ENCODE data around the gene HMG20A.

HMG20A gene

DNA sequence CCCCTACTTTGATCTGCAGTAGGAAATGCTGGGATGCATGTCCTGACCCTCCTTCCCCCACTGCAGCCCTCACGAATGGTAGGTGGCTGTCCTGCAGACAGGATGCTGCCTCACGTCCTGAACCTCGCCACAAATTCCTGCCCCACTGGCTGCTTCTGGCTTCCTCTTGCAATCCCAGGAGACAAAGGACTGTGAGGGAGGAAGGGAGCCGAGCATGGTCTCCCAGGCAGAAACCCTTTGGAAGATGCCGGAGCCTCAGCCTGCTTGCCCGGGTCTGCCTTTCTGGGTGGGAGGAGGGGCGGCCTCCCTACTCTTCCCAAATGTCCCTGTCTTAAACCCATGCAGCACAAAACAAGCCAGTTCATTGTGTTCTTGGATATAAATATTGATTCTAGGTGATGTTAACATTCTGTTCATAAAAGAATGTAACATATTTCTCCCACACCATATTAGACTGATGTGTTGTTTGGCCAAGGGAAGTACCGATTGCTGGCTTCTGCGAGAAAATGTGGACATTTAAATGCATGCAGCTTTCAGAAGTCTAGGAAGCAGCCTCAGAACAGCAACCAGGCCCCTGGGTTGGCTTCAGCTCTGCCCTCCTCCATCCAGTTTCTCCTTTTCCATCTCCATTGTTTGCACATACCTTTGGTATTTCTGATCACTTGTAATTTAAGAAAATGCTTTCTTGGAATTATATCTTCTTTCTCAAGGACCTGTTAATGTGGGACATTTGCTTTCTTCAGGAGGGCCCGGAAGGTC, 75.3 kb downstream of the HMG20A start:
- H3K27ac ChIP-seq (ENCODE audit: poor library complexity, severe bottlenecking) = no peak overlapping the region

DNA sequence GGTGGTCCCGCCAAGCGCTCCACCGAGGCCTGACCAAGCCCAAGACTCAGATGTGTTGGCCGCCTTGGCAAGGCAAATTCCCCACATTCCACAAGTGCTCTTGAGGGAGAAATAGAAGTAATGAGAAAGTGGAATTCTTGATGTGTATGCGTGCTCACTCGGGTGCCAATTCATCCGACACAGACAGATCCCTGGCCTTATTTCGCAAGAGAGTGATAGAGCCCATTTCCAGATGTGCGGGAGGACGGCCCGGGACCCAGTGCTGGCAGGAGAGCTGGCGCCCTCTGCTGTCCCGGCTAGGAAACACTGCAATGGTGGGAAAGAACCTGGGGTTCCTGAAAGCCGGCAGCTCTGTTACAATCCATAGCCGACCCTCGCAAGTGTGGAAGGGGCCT, 76.0 kb downstream of the HMG20A start:
- no peaks in the 10 kb centered on the region for H3K27me3 ChIP-seq (ENCODE audit: insufficient read depth, poor library complexity, severe bottlenecking)
- TF ChIP-seq, protein P1, sequence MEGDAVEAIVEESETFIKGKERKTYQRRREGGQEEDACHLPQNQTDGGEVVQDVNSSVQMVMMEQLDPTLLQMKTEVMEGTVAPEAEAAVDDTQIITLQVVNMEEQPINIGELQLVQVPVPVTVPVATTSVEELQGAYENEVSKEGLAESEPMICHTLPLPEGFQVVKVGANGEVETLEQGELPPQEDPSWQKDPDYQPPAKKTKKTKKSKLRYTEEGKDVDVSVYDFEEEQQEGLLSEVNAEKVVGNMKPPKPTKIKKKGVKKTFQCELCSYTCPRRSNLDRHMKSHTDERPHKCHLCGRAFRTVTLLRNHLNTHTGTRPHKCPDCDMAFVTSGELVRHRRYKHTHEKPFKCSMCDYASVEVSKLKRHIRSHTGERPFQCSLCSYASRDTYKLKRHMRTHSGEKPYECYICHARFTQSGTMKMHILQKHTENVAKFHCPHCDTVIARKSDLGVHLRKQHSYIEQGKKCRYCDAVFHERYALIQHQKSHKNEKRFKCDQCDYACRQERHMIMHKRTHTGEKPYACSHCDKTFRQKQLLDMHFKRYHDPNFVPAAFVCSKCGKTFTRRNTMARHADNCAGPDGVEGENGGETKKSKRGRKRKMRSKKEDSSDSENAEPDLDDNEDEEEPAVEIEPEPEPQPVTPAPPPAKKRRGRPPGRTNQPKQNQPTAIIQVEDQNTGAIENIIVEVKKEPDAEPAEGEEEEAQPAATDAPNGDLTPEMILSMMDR (IDR thresholded peaks at IDR 0.05; ENCODE audit: poor library complexity, severe bottlenecking) = peak; percentile 99
- no peaks in the 10 kb centered on the region for H3K36me3 ChIP-seq (ENCODE audit: low read depth)
- no peak overlapping the region for H3K27ac ChIP-seq (ENCODE audit: poor library complexity, severe bottlenecking)
- DNase-seq (ENCODE audit: low spot score) (peak; percentile 83), ATAC-seq (ENCODE audit: low read depth) (peak; percentile 82)
- H3K4me3 ChIP-seq (ENCODE audit: severe bottlenecking) = no peak overlapping the region
- H3K4me1 ChIP-seq (ENCODE audit: insufficient read depth, poor library complexity, severe bottlenecking) = peaks cover 10% of the 10 kb centered on the region
- no peaks in the 10 kb centered on the region for H3K9me3 ChIP-seq (ENCODE audit: severe bottlenecking)

More for the DNA sequence above, 75.3 kb downstream of the HMG20A start:
- H3K36me3 ChIP-seq (ENCODE audit: low read depth) = no peaks in the 10 kb centered on the region
- peaks cover 5% of the 10 kb centered on the region for H3K4me1 ChIP-seq (ENCODE audit: insufficient read depth, poor library complexity, severe bottlenecking)
- no peaks in the 10 kb centered on the region for H3K27me3 ChIP-seq (ENCODE audit: insufficient read depth, poor library complexity, severe bottlenecking)
- ATAC-seq (ENCODE audit: low read depth) (no peak), DNase-seq (ENCODE audit: low spot score) (no peak)
- TF ChIP-seq, protein P1 (IDR thresholded peaks at IDR 0.05; ENCODE audit: poor library complexity, severe bottlenecking) = no peak
- H3K4me3 ChIP-seq (ENCODE audit: severe bottlenecking) = no peak overlapping the region
- H3K9me3 ChIP-seq (ENCODE audit: severe bottlenecking) = no peaks in the 10 kb centered on the region

DNA sequence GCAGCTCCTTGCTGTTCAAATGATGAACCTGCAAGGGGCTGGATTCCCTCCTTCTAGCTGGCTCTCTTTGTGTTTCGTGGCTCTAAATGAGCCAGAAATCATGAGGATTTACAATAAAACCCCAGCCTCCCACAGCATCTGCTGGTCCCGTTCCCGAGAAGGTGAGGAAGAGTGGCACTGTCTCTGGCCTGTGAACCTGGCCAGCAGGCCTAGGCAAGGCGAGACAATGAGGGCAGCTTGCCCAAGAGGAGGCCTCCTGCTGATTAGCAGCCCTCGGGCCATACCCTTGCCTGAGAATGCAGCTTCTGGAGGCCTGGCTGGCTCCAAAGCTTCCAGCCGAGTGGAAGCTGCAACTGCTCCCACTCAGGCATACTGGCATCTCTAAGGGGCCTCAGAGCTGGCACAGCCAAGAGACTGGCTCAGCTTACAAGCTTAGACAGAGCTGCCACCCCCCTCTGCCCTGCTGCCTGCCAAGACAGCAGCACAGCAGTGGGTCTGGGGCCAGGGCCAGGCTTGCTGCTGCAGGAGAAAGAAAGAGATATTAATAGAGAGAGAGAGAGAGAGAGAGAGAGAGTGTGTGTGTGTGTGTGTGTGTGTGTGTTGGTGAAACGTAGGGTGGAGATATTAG, 76.5 kb downstream of the HMG20A start:
- Histone ChIP-seq H3K9me3 (ENCODE audit: severe bottlenecking) (no peaks in the 10 kb centered on the region), H3K36me3 (ENCODE audit: low read depth) (no peaks in the 10 kb centered on the region), H3K27ac (ENCODE audit: poor library complexity, severe bottlenecking) (no peak overlapping the region), H3K4me1 (ENCODE audit: insufficient read depth, poor library complexity, severe bottlenecking) (peaks cover 10% of the 10 kb centered on the region), H3K27me3 (ENCODE audit: insufficient read depth, poor library complexity, severe bottlenecking) (no peaks in the 10 kb centered on the region), H3K4me3 (ENCODE audit: severe bottlenecking) (no peak overlapping the region)
- DNase-seq (ENCODE audit: low spot score) (no peak), ATAC-seq (ENCODE audit: low read depth) (peak; percentile 18)
- TF ChIP-seq, protein P1 (IDR thresholded peaks at IDR 0.05; ENCODE audit: poor library complexity, severe bottlenecking) = peak; percentile 79

DNA sequence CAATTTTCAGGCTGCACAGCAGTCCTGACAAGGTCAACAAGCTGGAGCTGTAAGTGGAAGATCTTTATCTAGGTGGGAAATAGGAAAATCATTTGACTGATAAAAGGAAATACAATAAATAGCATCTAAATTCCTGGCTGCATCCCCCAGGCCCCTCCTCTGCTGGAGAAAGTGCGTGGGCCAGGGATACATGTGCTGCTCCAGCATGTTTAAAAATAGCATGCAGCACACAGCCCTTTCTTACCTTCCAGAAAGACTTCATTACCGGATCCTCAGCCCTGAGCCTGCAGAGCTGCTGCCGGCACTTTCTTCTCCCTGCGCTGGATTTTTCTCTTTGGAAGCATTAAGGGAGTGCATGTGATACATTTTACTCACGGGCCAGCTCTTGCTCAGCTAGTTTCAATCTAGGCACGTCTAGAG, 77.3 kb downstream of the HMG20A start:
- ATAC-seq (ENCODE audit: low read depth) (no peak), DNase-seq (ENCODE audit: low spot score) (no peak)
- Histone ChIP-seq H3K9me3 (ENCODE audit: severe bottlenecking) (no peaks in the 10 kb centered on the region), H3K36me3 (ENCODE audit: low read depth) (no peaks in the 10 kb centered on the region), H3K4me3 (ENCODE audit: severe bottlenecking) (no peak overlapping the region), H3K4me1 (ENCODE audit: insufficient read depth, poor library complexity, severe bottlenecking) (peaks cover 10% of the 10 kb centered on the region), H3K27me3 (ENCODE audit: insufficient read depth, poor library complexity, severe bottlenecking) (no peaks in the 10 kb centered on the region), H3K27ac (ENCODE audit: poor library complexity, severe bottlenecking) (no peak overlapping the region)
- TF ChIP-seq, protein P1 (IDR thresholded peaks at IDR 0.05; ENCODE audit: poor library complexity, severe bottlenecking) = no peak

All from RWPE2 (cell line).